CD4-positive, alpha-beta T cell treated with Interleukin-4 for 1 hour (primary cell): Measurements from ENCODE around the gene PXMP4.
"Not testable (repeated sequence)": the region's sequence is repeated elsewhere in the genome, so short reads cannot be mapped to it uniquely, and the experiment has no call there.

ENCODE experiments used
- DNase-seq, 2 donors: peaks; one replicate each; pipeline ENCODE4 v3.0.0-alpha.2; 2020 to 2022

PXMP4 gene

DNA sequence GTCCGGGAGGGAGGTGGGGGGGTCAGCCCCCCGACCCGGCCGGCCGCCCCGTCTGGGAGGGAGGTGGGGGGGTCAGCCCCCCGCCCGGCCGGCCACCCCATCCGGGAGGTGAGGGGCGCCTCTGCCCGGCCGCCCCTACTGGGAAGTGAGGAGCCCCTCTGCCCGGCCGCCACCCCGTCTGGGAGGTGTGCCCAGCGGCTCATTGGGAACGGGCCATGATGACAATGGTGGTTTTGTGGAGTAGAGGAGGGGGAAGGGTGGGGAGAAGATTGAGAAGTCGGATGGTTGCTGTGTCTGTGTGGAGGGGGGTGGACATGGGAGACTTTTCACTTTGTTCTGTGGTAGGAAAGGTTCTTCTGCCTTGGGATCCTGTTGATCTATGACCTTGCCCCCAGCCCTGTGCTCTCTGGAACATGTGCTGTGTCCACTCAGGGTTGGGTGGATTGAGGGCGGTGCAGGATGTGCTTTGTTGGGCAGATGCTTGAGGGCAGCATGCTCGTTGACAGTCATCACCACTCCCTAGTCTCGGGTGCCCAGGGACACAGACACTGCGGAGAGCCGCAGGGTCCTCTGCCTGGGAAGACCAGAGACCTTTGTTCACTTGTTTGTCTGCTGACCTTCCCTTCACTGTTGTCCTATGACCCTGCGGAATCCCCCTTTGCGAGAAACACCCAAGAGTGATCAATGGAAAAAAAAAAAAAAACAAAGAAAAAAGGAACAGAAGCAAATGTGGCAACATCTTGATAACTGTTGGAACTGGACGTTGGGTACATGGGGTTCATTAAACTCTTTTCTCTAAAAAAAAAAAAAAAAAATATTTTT lies 18.3 kb downstream of the PXMP4 start:
- no peak for DNase-seq

DNA sequence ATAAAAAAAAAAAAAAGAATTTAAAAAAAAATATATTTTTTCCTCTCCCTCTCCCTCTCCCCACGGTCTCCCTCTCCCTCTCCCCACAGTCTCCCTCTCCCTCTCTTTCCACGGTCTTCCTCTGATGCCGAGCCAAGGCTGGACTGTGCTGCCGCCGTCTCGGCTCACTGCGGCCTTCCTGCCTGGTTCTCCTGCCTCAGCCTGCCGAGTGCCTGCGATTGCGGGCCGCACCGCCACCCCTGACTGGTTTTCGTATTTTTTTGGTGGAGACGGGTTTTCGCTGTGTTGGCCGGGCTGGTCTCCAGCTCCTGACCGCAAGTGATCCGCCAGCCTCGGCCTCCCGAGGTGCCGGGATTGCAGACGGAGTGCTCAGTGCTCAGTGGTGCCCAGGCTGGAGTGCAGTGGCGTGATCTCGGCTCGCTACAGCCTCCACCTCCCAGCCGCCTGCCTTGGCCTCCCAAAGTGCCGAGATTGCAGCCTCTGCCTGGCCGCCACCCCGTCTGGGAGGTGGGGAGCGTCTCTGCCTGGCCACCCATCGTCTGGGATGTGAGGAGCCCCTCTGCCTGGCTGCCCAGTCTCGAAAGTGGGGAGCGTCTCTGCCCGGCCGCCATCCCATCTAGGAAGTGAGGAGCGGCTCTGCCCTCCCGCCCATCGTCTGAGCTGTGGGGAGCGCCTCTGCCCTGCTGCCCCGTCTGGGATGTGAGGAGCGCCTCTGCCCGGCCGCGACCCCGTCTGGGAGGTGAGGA lies 19.2 kb downstream of the PXMP4 start:
- not testable (repeated sequence) for DNase-seq

DNA sequence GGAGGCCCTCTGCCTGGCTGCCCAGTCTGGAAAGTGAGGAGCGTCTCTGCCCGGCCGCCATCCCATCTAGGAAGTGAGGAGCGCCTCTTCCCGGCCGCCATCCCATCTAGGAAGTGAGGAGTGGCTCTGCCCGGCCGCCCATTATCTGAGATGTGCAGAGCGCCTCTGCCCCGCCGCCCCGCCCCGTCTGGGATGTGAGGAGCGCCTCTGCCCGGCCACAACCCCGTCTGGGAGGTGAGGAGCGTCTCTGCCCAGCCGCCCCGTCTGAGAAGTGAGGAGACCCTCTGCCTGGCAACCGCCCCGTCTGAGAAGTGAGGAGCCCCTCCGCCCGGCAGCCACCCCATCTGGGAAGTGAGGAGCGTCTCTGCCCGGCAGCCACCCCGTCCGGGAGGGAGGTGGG lies 21.1 kb downstream of the PXMP4 start:
- DNase-seq: not testable (repeated sequence)

DNA sequence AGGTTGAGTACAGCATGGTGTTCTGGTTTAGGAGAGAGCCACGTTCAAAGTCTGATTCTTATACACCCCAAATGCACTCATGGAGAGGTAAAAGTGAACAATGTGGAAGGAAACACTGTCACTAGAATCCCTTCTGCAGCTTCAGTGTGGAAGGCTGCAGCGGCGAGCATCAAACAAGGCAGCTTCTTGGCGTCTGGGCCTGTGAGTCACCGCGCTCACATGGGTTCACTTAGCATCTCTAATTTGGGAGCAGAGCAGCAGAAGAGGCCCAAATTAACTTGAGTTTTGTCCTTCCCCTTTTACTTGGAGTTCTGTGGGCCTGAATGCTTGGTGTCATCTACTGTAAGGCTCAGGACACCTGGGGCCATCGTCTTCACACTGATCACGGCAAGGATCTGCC lies 23.0 kb downstream of the PXMP4 start:
- DNase-seq: no peak

DNA sequence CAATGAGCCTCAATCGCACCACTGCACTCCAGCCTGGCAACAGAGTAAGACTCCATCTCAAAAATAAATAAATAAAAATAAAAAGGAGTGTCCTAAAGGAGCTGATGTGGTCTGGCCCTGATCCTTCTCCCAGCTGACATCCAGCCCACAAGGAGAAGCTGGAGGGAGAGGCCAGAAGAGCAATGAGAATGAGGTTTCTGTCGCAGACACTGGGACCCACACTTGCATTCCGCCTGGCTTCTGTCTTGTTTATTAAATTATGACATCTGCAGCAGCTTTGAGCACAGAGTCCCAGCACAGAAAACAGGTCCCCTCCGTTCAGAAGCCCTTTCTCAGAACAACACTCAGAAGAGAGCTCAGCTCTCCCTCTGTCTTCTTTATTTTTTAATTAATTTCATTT lies 23.7 kb downstream of the PXMP4 start:
- DNase-seq: no peak

DNA sequence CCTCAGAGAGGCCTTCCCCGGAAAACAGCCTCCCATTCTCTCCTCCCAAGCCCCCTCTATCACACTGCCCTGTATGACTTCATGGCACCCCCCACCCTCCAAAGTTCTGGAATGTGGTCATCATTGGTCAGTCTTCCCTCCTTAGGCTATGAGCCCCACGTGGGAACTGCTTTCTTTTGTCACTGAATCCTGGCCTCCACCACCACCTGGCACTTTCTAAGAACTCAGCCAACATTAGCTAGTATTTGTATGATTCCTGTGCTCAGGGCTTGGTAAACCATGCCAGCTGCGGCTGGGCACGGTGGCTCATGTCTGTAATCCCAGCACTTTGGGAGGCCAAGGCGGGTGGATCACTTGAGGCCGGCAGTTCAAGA lies 25.5 kb downstream of the PXMP4 start:
- no peak for DNase-seq

DNA sequence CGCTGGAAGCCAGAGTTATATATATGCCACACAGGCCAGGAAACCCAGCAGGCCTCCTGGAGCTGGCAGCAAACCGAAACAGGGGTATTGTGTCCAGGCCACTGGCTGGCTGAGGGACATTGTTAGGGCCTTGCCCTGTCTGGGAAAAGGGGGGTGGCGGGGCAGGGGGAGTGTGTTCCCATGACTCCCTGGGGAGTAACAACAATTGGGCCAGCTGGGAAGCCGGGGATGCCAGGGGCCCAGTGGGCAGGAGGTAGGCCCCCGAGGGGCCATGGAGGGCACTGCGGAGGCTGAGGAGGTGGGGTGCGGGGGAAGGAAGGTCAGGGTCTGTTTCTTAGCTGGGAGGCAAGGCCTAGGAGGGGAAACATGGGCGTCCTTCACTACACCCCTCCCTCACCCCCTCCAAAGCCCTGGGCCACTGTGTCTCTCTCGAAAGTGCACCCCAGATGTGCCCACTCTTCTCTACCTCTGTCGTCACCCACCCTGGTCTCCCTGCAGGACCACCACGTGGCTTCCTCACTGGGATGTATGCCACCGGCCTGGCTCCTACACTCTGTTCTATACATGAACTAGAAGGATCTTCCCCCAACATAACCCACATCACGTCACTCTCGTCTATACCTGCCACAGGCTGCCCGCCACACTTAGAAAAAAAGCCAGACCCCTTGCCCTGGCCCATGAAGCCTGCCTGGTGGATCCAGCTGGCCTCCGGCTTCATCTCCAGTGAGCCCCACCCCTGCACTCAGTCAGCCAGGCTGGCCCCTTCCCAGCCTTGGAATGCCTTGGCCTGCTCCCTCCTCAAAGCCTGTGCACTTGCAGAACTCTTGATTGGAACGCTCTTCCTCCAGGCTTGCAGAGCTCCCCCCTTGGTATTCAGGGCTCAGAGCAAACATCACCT lies 26.1 kb downstream of the PXMP4 start:
- DNase-seq: no peak

DNA sequence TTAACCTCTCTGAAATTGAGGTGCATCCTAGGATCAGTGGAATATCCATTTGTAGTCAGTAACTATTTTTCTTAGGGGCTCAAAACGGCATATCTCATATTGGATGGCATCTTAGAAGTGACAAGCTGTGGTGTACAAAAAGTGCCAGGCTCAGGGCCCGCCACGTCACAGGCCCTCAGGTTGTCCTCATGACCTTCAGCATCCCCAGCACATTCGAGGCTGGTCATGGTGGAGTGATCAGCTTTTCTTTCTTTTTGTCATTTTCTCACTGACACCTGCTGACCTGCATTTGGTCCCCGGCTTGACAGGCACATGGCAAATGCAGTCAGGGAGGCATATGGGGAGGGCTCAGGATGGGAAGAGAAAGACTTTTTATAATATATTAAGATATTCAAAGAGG lies 26.8 kb downstream of the PXMP4 start:
- no peak for DNase-seq

DNA sequence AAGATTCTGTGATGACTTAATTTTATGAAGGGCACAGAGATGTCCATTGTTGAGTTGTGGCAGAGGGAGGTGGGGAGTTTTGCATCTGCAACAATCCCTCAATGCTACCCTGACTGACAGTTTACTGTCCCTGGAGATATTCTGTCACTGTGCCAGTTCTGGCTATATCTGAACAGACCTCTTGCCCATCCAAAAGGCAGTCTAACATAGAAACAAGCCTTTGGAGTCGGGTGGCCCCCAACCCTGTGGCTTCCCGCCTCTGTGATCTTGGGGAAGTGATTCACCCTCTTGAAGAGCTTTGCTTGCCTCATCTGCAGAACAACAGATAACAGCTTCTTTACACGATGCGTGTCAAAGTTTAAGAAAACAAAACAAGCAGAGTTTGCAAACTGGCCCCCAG lies 30.1 kb downstream of the PXMP4 start:
- peak; percentile 42 to 79 for DNase-seq

DNA sequence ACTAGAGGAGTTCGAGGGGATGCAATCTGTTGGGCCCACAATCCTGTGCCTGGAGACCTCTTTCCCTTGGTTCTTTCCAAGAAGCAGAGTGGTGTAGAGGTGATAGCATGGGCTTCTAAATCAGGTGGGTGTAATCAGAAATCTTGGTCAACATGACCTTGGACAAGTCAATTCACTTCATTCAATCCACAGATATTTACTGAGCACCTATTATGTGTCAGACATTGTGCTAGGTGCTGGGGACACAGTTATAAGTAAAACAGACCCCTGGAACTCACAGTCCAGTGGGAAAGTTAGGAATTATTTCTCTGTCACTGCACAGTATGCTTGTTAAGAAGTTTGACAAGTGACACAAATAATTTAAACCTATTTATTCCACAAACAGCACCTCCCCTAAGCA lies 30.6 kb downstream of the PXMP4 start:
- no peak for DNase-seq

DNA sequence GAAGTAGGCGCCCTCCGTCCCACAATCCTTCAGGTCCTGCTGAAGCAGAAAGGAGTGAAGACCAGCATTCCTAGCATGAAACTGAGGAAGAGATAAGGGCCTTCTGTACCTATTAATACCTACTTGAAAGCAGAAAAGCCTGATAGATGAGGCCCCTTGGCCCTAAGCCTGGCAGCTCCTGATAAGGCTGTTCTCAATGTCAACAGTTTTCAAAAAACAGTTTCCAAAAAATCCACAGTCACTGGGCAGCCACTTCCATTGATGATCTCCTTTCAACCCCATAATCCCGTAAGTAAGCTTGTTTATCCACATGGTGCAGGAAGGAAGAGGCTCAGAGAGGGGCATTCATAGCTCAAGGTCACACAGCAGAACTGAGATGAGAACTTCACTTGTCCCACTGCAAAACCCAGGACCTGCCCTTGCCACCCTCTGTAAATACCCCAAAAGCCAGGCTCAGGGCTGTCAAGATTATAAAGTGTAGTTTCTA lies 31.1 kb downstream of the PXMP4 start:
- no peak for DNase-seq

DNA sequence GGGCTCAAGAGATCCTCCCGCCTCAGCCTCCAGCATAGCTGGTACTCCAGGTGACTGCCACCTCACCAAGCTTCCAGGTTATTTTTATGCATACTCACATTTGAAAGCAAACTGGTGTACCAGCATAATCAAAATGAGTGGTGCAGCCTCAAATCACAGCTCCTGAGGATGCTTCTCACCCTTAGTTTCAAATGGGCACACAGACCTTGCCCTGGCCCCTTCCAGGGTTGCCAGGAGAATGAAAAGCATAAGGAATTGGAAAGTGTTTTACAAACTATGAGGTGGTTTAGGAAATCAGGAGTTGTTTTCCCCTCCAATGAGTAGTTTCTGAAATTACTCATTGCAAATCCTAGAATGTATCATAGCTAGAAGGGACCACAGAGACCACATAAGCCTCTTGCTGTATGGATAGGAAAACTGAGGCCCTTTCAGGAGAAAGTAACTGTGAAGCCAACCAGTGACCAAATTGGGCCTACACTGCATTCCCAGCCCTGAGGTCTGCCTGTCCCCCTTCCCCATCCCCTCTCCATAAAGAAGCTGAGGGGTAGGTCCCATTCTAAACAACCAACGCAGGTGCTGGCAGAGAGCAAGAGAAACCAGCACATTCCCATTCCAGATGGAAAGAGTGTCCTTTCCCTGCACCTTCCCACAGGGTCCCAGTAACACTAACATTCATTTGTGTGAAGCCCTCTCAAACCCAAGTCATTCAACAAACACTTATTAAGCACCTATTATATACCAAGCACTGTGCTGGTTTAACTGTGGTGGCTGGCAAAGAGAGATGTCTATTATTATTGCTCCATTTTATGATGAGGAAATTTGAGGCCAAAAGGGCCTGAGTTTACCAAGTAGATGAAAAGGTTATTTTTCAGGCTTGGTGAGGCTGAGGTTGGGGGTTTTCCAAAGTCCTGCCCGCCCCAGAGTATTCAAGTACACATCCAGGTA lies 31.8 kb downstream of the PXMP4 start:
- DNase-seq: no peak

DNA sequence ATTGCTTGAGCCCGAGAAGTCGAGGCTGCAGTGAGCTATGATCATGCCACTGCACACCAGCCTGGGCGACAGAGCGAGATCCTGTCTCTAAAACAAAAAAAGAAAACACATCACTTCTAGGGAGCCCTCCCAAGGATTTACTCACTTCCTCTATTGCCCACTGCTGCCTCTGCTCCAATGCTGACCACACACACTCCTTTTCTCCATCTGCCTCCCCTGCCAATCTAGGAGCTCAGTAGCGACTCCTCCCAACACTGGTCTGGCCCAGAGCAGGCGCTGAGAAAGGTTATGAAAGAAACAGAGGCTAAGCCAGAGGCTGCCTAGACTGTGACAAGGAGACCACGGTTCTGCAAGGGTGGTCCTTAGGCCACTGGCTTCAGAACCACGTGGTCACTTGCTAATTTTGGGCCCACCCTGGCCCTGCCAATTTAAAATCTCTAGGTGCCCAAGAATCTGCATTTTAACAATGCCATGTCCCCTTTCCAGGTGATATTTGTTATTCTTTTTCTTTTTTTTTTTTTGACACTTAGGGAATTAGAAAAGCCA lies 32.7 kb downstream of the PXMP4 start:
- DNase-seq: peak in 1 of 2 donors; percentile 25

DNA sequence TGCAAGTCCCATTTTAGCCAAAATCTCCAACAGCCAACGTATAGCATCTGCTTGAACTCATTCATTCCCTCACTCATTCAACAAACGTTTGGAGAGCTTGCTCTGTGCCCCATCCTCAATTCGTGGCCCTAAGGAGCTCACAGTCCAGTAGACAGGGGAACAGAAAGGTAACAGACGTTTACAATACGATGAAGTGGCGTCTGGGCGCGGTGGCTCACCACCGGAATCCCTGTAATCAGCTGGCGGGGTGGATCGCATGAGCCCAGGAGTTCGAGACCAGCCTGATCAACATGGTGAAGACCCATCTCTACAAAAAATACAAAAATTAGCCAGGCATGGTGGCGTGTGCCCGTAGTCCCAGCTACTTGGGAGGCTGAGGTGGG lies 33.1 kb downstream of the PXMP4 start:
- no peak for DNase-seq

DNA sequence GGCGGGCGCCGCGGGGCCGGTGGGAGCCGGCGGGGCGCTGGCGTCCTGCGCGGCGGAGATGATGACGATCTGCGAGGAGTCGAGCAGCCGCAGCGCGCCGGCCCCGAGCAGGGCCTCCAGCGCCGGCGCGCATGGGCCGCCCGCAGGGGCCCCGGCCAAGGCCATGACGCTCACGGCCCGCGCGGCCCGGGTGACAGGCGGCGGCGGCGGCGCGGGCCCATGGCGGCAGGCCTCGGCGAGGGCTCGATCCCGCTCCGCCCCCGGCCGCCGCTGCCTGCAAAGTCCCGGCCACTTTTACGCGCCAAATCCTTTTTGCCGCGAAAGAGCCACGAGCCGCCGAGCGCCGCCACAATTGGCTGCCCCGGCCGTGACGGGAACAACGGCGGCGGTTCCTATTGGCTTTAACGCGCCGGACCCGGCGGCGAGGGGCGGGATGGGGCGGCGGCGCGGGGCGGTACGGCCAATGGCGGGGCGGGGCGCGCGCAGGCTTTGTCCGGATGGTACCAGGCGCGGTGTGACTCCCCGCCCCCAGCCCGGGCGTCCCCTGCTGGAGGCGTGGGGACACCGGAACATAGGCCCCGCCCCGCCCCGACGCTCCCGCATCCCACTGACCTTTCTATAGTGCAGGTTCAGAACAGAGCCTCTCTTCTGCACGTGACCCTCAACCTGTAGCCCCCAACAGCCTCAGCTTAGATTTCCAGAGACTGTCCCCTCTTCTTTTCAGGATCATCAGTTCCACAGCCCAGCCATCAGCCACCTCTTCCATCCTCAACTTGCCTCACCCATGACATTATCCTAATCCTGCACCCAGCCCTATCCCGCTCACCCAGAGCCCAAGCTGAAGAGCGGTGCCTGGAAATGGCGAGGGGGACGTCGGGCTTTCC lies 33.8 kb downstream of the PXMP4 start, which contains the start of gene E2F1:
Gene E2F1, minus strand, starts transcription at position 286 of the 884 bp plus-strand sequence. Its CDS starts 121 bp downstream, at position 165.
- peak; percentile 94 to 95 for DNase-seq

DNA sequence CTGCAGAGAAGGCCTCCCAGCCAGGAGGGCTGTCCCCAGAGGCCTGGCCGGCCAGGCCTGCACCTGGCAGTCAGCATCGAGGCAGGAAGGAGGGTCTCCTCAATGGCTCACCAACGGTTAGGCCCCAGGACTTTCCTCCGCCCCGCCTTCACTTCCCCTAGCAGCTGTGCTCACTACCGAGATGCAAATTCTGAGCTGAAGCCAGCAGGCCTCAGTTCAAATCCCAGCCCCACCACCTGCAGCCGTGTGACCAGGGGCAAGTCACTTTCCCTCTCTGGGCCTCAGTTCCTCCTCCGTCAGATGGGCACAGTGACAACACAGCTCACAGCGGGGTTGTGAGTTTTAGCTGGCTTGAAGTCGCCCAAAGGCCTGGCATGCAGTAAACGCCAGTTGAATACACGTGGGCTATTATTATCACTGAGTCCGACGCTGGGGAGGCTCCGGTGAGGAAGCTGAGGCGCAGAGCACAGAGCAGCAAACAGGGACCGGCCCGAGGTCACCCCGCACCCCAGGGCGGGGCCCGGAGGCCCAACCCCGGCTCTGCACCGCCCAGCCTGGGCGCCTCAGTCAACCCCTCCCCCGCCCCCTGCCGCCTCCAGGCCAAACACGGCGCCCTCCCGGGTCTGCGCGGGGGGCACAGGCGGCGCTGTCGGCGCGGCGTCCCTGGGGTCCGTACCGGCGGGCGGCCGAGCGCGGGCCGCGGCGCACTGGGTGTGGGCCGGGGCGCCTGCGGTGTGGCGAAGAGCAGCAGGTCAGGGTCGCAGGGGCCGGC lies 34.6 kb downstream of the PXMP4 start:
- DNase-seq: peak; percentile 36 to 43

DNA sequence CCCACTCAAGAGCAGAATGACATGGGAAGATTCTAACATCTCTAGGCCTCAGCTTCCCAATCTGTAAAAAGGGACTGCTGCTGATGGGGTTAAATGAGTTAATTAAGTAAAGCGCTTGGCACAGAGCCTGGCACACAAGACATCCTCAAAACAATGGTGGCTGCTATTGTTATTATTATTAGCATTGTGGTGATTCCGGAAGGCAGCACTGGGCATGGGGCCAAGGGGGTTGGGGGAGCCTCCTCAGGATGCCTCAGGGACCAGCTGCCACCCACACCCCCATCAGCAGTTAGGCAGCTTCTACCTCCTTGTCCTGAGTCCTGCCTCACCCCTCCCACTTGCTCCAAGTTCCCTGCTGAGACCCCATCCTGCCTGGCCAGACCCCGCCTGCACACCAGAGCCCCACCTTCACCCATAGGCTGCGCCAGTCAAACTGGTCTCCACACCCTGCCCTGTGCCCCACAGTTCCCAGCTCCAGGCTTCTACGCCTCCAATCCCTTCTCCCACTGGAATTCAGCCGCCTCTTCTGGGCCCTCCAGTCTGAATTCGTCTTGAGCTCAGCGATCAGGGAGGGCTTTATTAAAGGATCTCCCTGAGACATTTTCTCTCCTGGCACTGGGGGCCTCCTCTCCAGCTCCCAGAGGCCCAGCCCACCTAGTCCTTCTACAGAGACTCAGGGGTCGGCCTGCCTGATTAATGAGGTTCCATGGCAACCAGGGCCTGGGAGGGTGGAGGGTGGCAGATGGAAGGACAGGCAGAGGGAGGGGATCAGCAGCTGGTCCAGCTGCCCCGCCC lies 35.4 kb downstream of the PXMP4 start:
- DNase-seq: no peak

DNA sequence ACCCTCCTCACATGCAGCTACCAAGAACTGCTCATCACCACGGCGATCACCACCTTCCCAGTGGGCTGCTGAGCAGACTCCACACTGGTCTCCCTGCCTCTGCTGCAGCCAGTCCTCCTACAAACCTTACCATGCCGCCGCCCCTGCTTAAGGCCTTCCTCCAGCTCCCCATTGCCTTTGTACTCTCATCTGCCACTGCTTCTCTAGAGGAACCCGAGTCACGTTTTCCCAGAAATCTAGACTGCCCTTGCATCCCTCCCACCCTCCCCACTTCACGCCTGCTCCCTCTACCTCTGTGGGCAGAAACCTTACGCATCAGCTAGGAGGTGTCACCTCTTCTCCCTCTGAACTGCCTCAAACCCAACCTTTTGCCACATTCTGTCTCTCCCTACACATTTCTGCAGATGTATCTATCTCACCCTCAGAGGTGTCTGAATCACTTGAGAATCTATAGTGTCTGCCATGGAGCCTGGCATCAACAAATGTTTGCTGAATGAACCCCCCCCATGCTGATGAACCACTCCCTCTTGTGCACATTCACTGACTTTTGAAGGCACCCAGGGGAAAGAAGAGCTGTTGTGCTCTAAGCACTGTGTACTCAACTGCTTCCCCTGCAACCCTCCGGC lies 38.3 kb downstream of the PXMP4 start:
- no peak for DNase-seq
